ENCODE data around the gene RAB7A.

Gene RAB7A

DNA sequence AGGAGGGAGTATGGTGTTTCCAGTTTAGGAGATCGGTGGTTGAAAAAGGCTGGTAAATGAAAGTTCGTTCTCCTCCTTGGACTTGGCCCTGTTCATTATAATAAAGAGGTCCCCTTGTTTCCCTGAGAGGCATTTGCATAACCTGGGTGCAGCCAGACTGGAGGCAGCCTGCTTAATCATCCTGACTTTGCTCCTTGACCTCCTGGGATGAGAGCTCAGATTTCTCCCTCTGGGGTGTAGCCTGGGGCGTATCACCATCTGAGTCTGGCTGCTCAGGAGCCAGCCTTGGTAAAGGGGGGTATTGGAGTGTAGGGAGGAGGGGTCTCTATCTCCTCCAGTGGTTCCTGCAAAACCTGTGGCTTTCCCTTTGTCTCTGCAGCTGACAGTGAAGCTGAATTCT lies 132.2 kb downstream of the RAB7A start:
- no peak for DNase-seq

- DNase-seq: no peak
These were observed 133.6 kb downstream of the RAB7A start for GRCh38 chr3:128859630-128860029.

GRCh38 chr3:128861491-128861890 lies 135.5 kb downstream of the RAB7A start:
- DNase-seq: no peak

GRCh38 chr3:128863560-128863959 lies 137.6 kb downstream of the RAB7A start:
- no peak for DNase-seq

Data from activated CD8-positive, alpha-beta memory T cell treated with anti-CD3 and anti-CD28 coated beads, Interleukin-2, amount 50 U/mL, for 4 hours (primary cell).